GM18526 (cell line): ENCODE results near the gene TGFBI.

Experiments
- POLR2A ChIP-seq: IDR thresholded peaks from 3 replicates; pipeline ENCODE4 v1.6.1; 2011; ENCODE audit not compliant: insufficient read length; ENCODE audit errors: extremely low read depth

TGFBI gene

DNA sequence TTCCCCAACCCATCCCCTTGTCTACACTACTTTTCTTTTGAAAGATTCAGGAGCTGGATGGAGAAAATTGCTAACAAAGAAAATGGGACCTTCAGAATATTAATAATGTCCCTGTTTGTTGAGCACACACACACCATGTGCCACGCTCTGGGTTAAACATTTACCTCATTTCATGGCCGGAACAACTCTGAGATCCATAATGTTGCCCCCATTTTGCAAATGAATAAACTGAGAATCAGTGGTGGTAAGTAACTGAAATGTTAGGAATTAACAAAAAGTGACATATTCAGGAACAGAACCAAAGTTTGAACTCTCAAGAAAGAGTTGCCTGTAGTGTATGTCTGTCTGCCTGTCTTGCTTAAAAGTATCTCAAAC lies 52.4 kb downstream of the TGFBI start:
- no peak for TF ChIP-seq POLR2A

- TF ChIP-seq POLR2A = no peak
Observed at GRCh38 chr5:136082390-136083193, 53.8 kb downstream of the TGFBI start.

- no peak for TF ChIP-seq POLR2A
Observed at GRCh38 chr5:136084698-136085097, 55.9 kb downstream of the TGFBI start.

DNA sequence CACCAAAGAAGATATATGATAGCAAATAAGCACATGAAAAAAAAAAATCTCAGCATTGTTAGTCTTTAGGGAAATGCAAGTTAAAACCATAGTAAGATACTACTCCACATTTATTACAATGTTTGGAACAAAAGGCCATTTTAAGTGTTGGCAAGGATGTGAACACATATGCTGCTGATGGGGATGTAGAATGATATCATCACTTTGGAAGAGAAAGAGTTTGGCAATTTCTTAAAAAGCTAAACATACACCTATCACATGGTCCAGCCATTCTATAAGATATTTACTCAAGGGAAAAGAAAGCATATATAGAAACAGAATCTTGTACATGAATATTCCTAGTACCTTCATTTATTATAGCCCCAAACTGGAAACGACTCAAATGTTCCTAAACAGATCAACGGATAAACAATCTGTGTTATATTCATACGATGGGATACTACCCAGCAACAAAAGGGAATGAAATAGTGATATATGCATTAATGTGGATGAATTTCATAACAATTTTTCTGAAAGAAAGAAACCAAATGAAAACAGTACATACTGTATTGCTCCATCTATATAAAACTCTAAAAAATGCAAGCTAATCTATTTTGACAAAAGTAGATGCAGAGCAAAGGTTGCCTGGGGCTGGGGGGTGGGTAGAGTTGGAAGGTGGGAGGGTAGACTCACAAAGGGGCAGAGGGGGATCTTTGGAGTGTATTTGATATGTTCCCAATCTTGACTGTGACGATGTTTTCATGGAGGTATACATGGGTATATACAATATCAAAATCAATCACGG lies 58.2 kb downstream of the TGFBI start:
- TF ChIP-seq POLR2A = no peak

DNA sequence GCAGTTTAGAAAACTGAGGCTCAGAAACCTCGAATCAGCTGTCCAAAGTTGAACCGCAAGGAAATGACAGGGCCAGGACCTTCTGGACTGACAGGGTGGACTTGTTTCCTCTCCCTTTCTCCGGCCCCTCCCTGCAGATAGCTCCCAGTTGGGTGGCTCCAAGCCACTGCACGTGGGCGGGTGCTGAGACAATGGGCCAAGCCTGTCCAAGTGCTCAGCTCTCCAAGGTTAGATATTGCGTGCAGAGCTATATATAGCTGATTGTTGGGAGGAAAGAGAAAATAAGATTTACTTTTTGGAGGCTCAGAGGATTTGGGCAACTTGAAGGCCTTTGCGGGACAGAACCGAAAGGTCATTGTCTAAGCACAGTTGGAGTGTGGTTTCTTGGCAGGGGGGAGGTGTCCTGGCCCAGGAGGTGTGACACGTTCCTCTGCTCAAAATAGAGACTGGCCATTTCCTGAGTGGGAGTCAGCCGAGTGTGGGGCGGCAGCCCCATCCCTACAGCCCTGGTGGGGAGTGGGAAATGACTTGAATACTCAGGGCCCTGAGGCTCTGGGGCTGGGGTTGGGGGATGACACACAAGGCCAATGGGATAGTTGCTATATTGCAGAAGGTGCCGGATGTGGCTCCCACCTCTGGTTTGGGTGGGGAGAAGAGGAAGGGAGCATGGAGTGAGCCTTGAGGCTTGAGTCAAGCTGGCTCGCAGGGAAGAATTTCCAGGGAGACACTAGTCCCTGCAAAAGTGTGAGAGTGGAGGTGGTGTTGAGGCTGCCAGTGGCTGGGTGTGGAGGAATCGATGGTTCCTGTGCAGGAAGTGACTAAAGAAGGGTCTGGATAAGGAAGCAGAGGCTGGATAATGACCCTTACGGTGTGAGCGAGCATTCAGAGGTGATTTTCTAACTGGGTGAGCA lies 59.4 kb downstream of the TGFBI start:
- TF ChIP-seq POLR2A = no peak

DNA sequence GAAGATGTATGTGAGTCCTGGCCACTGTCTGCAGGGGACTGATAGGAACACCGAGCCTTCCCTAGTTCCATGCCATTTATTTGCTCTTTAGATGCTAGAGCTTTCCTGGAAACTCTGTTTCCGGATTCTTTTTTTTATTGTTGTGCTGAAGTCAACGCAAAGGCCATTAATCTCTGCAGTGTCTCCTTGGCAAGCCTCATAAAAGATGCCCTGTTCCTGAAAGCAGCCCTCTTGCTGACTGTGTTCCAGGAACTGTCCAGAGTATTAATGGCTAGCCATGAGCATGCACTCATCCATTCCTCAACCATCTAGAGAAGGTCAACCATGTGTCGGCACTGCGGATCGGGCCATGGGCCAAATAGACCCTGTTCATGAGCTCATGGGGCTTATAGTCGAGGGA lies 61.0 kb downstream of the TGFBI start:
- TF ChIP-seq POLR2A = no peak

DNA sequence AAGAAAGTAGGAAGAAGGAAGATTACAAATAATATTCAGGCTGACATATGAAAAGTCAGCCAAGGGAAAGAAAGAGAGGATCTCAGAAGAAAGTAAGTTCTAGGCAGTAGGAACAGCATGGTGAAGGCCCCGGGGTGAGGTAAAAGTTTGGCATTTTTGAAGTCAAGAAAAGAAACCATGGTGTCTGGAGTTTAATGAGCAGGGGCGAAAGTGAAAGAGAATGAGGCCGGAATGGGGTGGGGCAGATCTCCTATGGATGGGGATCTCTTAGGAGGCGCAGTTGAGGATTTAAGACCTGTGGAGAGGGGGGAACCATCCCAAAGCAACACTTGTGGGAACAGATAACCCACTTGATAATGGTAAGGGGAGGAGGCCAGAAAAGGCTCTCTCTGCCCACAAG lies 61.5 kb downstream of the TGFBI start:
- no peak for TF ChIP-seq POLR2A

GRCh38 chr5:136094189-136094912 lies 65.6 kb downstream of the TGFBI start:
- no peak for TF ChIP-seq POLR2A

DNA sequence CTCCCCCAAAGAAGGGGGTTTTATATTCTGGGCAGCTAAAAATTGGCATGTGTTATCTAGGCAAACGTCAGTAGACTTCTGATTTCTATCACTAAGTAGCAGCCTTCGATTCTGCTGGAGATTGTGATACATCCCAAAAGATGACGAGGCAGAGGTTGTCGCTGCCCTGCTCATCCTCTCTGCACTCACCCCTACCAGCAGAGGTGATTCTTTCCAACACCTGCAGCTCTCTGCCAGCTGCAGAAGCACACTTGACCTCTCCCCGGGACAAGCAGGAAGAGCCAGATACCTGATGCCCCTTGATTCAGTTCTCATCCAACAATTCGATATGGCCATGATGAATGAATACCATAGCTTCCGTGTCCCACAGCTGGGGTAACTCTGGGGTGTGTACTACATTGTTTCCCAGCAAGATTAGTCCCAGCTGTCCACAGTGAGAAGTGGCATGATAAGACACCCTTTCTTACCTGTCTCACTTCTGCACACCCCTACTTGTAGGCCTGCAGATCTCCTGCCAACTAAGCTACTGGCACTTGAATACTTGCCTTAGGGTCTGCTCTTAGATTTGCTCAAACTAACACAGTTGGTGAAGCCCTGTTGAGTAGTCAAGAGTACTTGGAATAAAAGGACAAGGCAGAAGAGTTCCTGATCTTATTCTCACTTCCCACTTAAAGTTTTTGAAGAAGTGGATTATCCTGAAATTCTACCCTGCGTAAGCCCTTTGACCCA lies 66.3 kb downstream of the TGFBI start:
- TF ChIP-seq POLR2A = no peak

DNA sequence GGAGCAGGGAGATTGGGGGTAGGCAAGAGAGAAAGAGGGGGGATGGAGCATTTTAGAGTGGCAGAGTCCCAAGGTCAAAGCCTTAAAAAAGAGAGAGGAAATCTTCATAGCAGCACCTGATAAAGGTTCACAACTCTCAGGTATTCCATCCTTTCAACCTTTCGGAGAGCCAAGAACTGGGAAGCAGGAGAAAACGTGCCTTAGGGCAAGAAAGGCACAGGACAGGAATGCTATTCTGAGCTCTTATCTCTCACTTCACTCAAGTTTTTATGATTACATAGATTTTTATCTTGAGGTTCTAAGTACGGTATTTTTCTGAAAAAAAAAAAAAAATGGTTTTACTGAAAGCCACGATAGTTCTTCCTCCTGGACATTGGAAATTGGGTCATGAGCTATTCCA lies 69.4 kb downstream of the TGFBI start:
- no peak for TF ChIP-seq POLR2A

- TF ChIP-seq POLR2A = no peak
Observed at GRCh38 chr5:136099870-136100269, 71.1 kb downstream of the TGFBI start.

DNA sequence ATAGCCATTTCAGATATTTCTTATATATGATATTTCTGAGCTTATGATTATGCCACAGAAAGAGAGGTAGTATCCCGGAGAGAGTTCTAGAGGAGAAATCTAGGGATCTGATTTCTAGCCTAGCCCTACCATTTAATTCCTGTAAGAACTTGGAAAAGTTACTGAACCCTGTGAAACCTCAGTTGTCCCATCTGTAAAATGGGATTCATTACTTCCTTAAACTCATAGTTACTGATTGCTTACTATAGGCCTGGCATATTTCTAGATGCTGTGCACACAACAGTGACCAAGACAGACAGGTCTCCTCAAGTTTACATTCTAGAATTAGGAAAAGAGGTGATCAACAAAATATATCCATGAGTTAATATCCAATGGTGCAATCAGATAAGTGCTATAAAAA lies 73.1 kb downstream of the TGFBI start:
- TF ChIP-seq POLR2A = no peak

- TF ChIP-seq POLR2A = no peak
Observed at GRCh38 chr5:136103118-136103517, 74.3 kb downstream of the TGFBI start.

DNA sequence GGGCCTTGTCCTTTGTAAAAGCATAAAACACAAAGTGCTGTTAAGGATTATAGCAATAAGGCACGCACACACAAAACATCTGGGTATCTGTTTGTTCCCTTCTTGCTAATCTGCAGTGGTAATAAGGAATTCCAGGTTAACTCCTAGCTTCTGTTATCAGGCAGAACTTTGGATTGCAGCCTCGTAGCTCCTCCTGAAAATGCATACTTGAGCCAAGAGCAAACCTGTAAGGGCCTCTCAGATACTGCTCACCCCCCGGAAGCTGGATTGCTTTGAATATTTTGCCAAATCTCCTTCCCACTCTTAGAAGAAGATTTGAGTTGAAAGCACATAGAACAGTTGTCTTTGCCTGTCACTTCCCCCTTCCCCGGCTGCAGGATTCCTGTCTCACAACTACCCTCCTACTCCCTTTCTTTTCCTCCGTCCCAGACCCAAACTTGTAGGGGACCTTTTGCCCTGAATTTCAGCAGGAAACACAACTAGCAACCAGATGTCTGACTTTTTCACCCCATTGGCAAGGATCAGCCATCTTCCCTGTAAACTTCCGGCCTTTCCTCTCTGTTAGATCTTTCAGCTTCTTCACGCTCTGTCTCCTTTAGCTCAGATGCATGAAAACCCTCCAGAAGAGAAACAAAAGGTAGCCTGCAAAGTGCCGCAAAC lies 75.6 kb downstream of the TGFBI start:
- TF ChIP-seq POLR2A = no peak
